Measurements from ENCODE around the gene TBL1Y. TPM values are rescaled to one million over a fixed set of nuclear protein-coding genes. Genes with fewer than 3 reads are reported as not detected.
A peak's percentile ranks its signal among the peaks of the same experiment; 100 is the strongest.

Gene TBL1Y
- total RNA-seq, 1 donor from 2014 or later = not detected

- Mint-ChIP-seq H3K27ac (ENCODE audit: unreplicated experiment) (no peak overlapping the region), H3K4me3 (ENCODE audit: unreplicated experiment) (no peak overlapping the region), H3K27me3 (ENCODE audit: unreplicated experiment) (no peaks in the 10 kb centered on the region), H3K36me3 (ENCODE audit: unreplicated experiment) (no peaks in the 10 kb centered on the region), H3K4me1 (ENCODE audit: low read depth, unreplicated experiment) (no peaks in the 10 kb centered on the region), H3K9me3 (ENCODE audit: unreplicated experiment) (no peaks in the 10 kb centered on the region)
- TF ChIP-seq CTCF (IDR thresholded peaks at IDR 0.05; ENCODE audit: partially characterized antibody, unreplicated experiment) = no peak
- DNase-seq = no peak
Observed at GRCh38 chrY:6948378-6948777, 37.9 kb downstream of the TBL1Y start.

- TF ChIP-seq CTCF (IDR thresholded peaks at IDR 0.05; ENCODE audit: partially characterized antibody, unreplicated experiment) = no peak
- Mint-ChIP-seq H3K4me1 (ENCODE audit: low read depth, unreplicated experiment) (no peaks in the 10 kb centered on the region), H3K27me3 (ENCODE audit: unreplicated experiment) (no peaks in the 10 kb centered on the region), H3K9me3 (ENCODE audit: unreplicated experiment) (peaks cover 2% of the 10 kb centered on the region), H3K4me3 (ENCODE audit: unreplicated experiment) (no peak overlapping the region), H3K27ac (ENCODE audit: unreplicated experiment) (no peak overlapping the region), H3K36me3 (ENCODE audit: unreplicated experiment) (no peaks in the 10 kb centered on the region)
- no peak for DNase-seq
Observed at GRCh38 chrY:6949947-6950346, 39.5 kb downstream of the TBL1Y start.

- H3K4me1 Mint-ChIP-seq (ENCODE audit: low read depth, unreplicated experiment) = peaks cover 2% of the 10 kb centered on the region
- H3K36me3 Mint-ChIP-seq (ENCODE audit: unreplicated experiment) = no peaks in the 10 kb centered on the region
- H3K27ac Mint-ChIP-seq (ENCODE audit: unreplicated experiment) = no peak overlapping the region
- no peaks in the 10 kb centered on the region for H3K27me3 Mint-ChIP-seq (ENCODE audit: unreplicated experiment)
- H3K4me3 Mint-ChIP-seq (ENCODE audit: unreplicated experiment) = no peak overlapping the region
- DNase-seq = peak; percentile 8
- peaks cover 2% of the 10 kb centered on the region for H3K9me3 Mint-ChIP-seq (ENCODE audit: unreplicated experiment)
- TF ChIP-seq CTCF (IDR thresholded peaks at IDR 0.05; ENCODE audit: partially characterized antibody, unreplicated experiment) = peak; percentile 59
Observed at GRCh38 chrY:6964732-6965131, 54.2 kb downstream of the TBL1Y start.

- no peak for DNase-seq
- peaks cover 2% of the 10 kb centered on the region for H3K4me1 Mint-ChIP-seq (ENCODE audit: low read depth, unreplicated experiment)
- no peak for TF ChIP-seq CTCF (IDR thresholded peaks at IDR 0.05; ENCODE audit: partially characterized antibody, unreplicated experiment)
- H3K27me3 Mint-ChIP-seq (ENCODE audit: unreplicated experiment) = no peaks in the 10 kb centered on the region
- no peak overlapping the region for H3K4me3 Mint-ChIP-seq (ENCODE audit: unreplicated experiment)
- no peak overlapping the region for H3K27ac Mint-ChIP-seq (ENCODE audit: unreplicated experiment)
- H3K36me3 Mint-ChIP-seq (ENCODE audit: unreplicated experiment) = no peaks in the 10 kb centered on the region
- H3K9me3 Mint-ChIP-seq (ENCODE audit: unreplicated experiment) = peaks cover 2% of the 10 kb centered on the region
Observed at GRCh38 chrY:6966521-6966920, 56.0 kb downstream of the TBL1Y start.

GRCh38 chrY:6967736-6968135 lies 57.2 kb downstream of the TBL1Y start:
- no peak for DNase-seq
- no peaks in the 10 kb centered on the region for H3K36me3 Mint-ChIP-seq (ENCODE audit: unreplicated experiment)
- no peaks in the 10 kb centered on the region for H3K27me3 Mint-ChIP-seq (ENCODE audit: unreplicated experiment)
- no peak for TF ChIP-seq CTCF (IDR thresholded peaks at IDR 0.05; ENCODE audit: partially characterized antibody, unreplicated experiment)
- peaks cover 2% of the 10 kb centered on the region for H3K4me1 Mint-ChIP-seq (ENCODE audit: low read depth, unreplicated experiment)
- no peak overlapping the region for H3K4me3 Mint-ChIP-seq (ENCODE audit: unreplicated experiment)
- peaks cover 2% of the 10 kb centered on the region for H3K9me3 Mint-ChIP-seq (ENCODE audit: unreplicated experiment)
- H3K27ac Mint-ChIP-seq (ENCODE audit: unreplicated experiment) = no peak overlapping the region

All from glutamatergic neuron (in vitro differentiated cells).